Panc1 (cell line): Measurements from ENCODE around the gene BLOC1S3. TPM values are rescaled to one million over a fixed set of nuclear protein-coding genes. Genes with fewer than 3 reads are reported as not detected.

Source experiments
- ATAC-seq: fragments of 200-7000 bp; cut with Tn5 transposase; 2 replicates; pipeline ENCODE4 v1.9.1; 2020; ENCODE audit warnings: mild to moderate bottlenecking, moderate library complexity
- BruUV-seq: library from RNA; stranded (reverse); fragments of 400-500 nt; replicated peaks from 2 replicates; lab custom pipeline; 2021; lab: Mats Ljungman, UMichigan
- CTCF ChIA-PET: fragments of 300-600 bp; sonication (Branson Sonifier 250); formaldehyde crosslinking; loops from one replicate; lab custom pipeline; 2022; ENCODE audit warnings: antibody characterized with exemption; lab: Charles Lee
- POLR2A ChIA-PET: fragments of 300-600 bp; sonication (Branson Sonifier 250); formaldehyde crosslinking; loops from one replicate; lab custom pipeline; 2022; ENCODE audit warnings: antibody characterized with exemption; lab: Charles Lee
- DNase-seq: peaks from one replicate; pipeline ENCODE4 v3.0.0-alpha.2; 2010; ENCODE audit warnings: low read depth, low spot score
- H3K27ac ChIP-seq: 2 replicates; pipeline ENCODE4 v1.5.1; 2011; ENCODE audit warnings: mild to moderate bottlenecking, low read length, inconsistent platforms
- H3K27me3 ChIP-seq: fragments of 200-500 bp; sonication (Bioruptor generic); 2 replicates; pipeline ENCODE4 v1.6.0; 2014; ENCODE audit warnings: low read length, inconsistent platforms; ENCODE audit not compliant: control insufficient read depth, insufficient read depth
- H3K36me3 ChIP-seq: fragments of 200-500 bp; sonication (Bioruptor generic); 2 replicates; pipeline ENCODE4 v1.5.1; 2014; ENCODE audit warnings: inconsistent platforms, mild to moderate bottlenecking, low read length, moderate library complexity; ENCODE audit not compliant: control insufficient read depth, insufficient read depth
- H3K4me1 ChIP-seq: 2 replicates; pipeline ENCODE4 v1.5.1; 2011; ENCODE audit warnings: inconsistent platforms, mild to moderate bottlenecking, low read length, moderate library complexity; ENCODE audit not compliant: control insufficient read depth, insufficient read depth
- H3K4me3 ChIP-seq, 2 experiments: 2 replicates each; pipeline ENCODE4 v1.5.1; 2011 to 2012; ENCODE audit warnings: low read depth in 2 of 2, low read length in 2 of 2, mild to moderate bottlenecking in 2 of 2, inconsistent platforms in 1 of 2, moderate library complexity in 1 of 2
- H3K9me3 ChIP-seq: fragments of 200-500 bp; sonication (Bioruptor generic); 2 replicates; pipeline ENCODE4 v1.5.1; 2014; ENCODE audit warnings: low read depth, mild to moderate bottlenecking, inconsistent platforms, low read length, moderate library complexity; ENCODE audit not compliant: control insufficient read depth, insufficient read depth
- CTCF ChIP-seq: fragments of 450-650 bp; IDR thresholded peaks from 2 replicates; pipeline ENCODE4 v1.5.1; 2017; ENCODE audit warnings: mild to moderate bottlenecking
- POLR2AphosphoS5 ChIP-seq: IDR thresholded peaks from 2 replicates; pipeline ENCODE4 v1.6.1; 2012; ENCODE audit warnings: mild to moderate bottlenecking, low read depth, low read length, moderate library complexity
- SIN3A ChIP-seq: IDR thresholded peaks from 2 replicates; pipeline ENCODE4 v1.6.1; 2012; ENCODE audit warnings: low read depth, mild to moderate bottlenecking, low read length, moderate library complexity, borderline replicate concordance; ENCODE audit not compliant: insufficient read depth
- TCF7L2 ChIP-seq: IDR thresholded peaks from 2 replicates; pipeline ENCODE4 v1.6.1; 2011; ENCODE audit warnings: mild to moderate bottlenecking, low read depth, low read length, inconsistent platforms
- in situ Hi-C: cut with HindIII; loops from 2 replicates; pipeline ENCODE4 v1.10.0; 2016; ENCODE audit warnings: low sequenced_read_pairs, low pct_unique_long_range_greater_than_20kb
- intact Hi-C: fragments of 100-400 bp; cut with micrococcal nuclease; formaldehyde crosslinking; loops from one replicate; pipeline ENCODE4 v1.10.0; 2022; ENCODE audit not compliant: unreplicated experiment
- total RNA-seq: library from RNA; stranded (reverse); gene quantifications from one replicate; pipeline ENCODE4 v1.2.1, GENCODE V29; 2021; ENCODE audit not compliant: unreplicated experiment
- TF ChIP-seq, protein P1 (sequence below), 2 experiments: IDR thresholded peaks; 2 replicates each; pipeline ENCODE4 v1.6.1; 2011 to 2012; ENCODE audit warnings: low read depth in 2 of 2, control low read depth in 1 of 2, low read length in 1 of 2, mild to moderate bottlenecking in 1 of 2, moderate library complexity in 1 of 2; ENCODE audit not compliant: insufficient read depth in 1 of 2

Gene BLOC1S3
- total RNA-seq, 1 experiment from 2014 or later, result 21.8 TPM

DNA sequence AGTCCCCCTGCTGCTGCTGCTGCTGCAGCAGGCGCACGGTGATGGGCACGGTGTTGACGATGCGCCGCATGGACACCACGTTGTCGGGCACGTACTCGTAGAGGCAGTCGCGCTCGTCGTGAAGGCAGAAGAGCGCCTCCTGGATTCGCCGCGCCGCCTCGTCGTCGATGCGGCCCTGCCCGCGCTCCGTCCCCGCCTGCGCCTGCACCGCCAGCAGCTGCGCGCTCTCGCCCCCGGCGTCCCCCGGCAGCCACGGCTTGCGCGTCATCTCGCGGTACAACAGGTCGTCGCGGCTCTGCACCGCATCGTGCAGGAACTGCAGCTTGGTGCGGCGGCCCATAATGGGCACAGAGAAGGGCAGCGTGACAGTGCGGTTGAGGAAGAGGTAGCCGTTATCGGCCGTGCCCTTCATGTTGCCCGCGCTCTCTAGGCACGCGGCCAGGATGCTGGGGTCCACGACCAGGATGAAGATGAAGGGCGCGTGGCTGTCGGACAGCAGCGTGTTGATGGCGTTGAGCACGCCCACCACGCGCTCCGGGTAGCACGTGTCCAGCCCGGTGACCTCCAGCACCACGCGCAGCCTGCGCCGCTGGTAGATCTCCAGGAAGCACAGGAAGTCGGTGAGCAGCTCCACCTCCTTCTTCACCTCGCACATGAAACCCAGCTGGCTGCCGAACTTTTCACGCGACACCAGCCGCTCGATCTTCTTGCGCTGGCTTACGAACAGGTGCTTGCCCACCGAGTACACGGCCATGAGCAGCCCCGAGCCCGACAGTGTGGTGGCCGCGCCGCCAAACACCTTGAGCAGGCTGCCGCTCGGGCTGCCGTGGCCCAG lies 25.9 kb upstream of the BLOC1S3 start:
- no peaks in the 10 kb centered on the region for H3K27me3 ChIP-seq
- intact Hi-C loops (no loop called here), in situ Hi-C loops (no loop called here)
- no peak overlapping the region for H3K27ac ChIP-seq
- H3K9me3 ChIP-seq, result no peaks in the 10 kb centered on the region
- CTCF ChIA-PET, result interaction anchor here (0.5 to 0.6 kb wide), 2 partner anchors 54 to 73 kb away, joined by 3 to 7 read pairs; no protein-coding TSS in a partner anchor
- H3K4me3 ChIP-seq, result no peak overlapping the region
- H3K36me3 ChIP-seq, result no peaks in the 10 kb centered on the region
- no peak for ATAC-seq
- no TSS peak for BruUV-seq
- TF ChIP-seq, protein P1, sequence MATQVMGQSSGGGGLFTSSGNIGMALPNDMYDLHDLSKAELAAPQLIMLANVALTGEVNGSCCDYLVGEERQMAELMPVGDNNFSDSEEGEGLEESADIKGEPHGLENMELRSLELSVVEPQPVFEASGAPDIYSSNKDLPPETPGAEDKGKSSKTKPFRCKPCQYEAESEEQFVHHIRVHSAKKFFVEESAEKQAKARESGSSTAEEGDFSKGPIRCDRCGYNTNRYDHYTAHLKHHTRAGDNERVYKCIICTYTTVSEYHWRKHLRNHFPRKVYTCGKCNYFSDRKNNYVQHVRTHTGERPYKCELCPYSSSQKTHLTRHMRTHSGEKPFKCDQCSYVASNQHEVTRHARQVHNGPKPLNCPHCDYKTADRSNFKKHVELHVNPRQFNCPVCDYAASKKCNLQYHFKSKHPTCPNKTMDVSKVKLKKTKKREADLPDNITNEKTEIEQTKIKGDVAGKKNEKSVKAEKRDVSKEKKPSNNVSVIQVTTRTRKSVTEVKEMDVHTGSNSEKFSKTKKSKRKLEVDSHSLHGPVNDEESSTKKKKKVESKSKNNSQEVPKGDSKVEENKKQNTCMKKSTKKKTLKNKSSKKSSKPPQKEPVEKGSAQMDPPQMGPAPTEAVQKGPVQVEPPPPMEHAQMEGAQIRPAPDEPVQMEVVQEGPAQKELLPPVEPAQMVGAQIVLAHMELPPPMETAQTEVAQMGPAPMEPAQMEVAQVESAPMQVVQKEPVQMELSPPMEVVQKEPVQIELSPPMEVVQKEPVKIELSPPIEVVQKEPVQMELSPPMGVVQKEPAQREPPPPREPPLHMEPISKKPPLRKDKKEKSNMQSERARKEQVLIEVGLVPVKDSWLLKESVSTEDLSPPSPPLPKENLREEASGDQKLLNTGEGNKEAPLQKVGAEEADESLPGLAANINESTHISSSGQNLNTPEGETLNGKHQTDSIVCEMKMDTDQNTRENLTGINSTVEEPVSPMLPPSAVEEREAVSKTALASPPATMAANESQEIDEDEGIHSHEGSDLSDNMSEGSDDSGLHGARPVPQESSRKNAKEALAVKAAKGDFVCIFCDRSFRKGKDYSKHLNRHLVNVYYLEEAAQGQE (IDR thresholded peaks at IDR 0.05; ENCODE audit: insufficient read depth in 1 of 2, low read depth in 2 of 2, low read length in 1 of 2), result no peak
- TF ChIP-seq POLR2AphosphoS5, result no peak
- no peak for TF ChIP-seq CTCF
- no peak for TF ChIP-seq SIN3A
- H3K4me1 ChIP-seq, result no peaks in the 10 kb centered on the region
- no peak for DNase-seq
- POLR2A ChIA-PET, result no interaction called here

DNA sequence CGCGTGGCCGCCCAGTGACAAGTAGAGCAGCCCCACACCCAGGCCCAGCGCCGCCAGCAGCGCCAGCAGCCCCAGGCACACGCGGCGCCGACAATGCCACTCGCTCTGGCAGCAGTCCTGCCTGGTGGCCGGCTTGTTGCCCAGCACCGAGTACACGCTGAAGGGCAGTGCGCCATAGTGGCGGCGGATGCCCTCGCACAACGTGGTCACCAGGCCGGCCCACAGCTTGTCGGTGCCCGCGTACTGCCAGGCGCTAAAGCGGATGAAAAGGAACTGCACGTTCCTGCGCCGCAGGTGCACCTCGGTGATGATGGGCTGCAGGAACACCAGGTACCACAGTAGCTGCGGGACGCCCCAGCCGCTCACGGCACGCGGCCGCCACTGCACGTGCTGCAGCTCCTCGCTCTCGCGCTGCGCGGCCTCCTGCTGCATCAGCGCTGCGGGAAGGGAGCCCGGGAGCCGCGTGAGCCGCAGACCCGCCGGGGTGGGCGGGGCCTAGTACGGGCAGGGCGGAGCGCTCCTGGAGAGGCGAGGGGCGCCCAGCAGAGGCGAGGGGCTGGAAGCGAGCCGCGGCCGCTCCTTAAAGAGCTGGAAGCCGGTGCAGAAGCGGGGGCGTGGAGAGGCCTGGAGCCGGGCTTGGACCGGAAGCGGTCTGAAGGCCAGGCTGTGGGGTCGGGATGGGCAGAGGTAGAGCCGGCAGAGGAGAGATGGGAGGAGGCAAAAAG lies 25.1 kb upstream of the BLOC1S3 start:
- CTCF ChIA-PET, result no interaction called here
- Histone ChIP-seq H3K4me3 (no peak overlapping the region), H3K27me3 (no peaks in the 10 kb centered on the region), H3K9me3 (no peaks in the 10 kb centered on the region), H3K36me3 (no peaks in the 10 kb centered on the region), H3K27ac (no peak overlapping the region), H3K4me1 (no peaks in the 10 kb centered on the region)
- POLR2A ChIA-PET, result no interaction called here
- no peak for ATAC-seq
- intact Hi-C loops (no loop called here), in situ Hi-C loops (no loop called here)
- BruUV-seq, result no TSS peak
- TF ChIP-seq TCF7L2, result no peak
- no peak for TF ChIP-seq CTCF
- TF ChIP-seq SIN3A, result no peak
- no peak for TF ChIP-seq POLR2AphosphoS5
- TF ChIP-seq, protein P1 (IDR thresholded peaks at IDR 0.05; ENCODE audit: insufficient read depth in 1 of 2, low read depth in 2 of 2, low read length in 1 of 2), result no peak
- no peak for DNase-seq
